Cortex of kidney (tissue), 1 donor: ENCODE data around the gene MYO7B.

Experiments used
- DNase-seq: peaks from one replicate; lab custom pipeline; 2025; lab: John Stamatoyannopoulos, UW

MYO7B gene

DNA sequence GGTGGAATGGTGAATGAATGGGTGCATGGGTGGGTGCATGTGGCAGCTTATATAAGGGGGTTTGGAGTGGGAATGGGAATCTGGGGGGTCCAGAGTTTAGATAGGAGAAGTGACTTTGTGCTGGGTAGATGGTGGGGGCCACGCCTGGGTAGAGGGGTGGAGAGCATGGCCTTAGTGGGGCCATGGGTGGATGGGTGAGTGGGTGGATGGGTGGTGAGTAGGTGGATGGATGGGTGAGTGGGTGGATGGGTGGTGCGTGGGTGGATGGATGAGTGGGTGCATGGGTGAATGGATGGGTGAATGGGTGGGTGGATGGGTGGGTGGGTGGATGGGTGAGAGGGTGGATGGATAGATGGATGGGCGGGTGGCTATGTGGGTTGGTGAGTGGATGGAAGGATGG, 53.9 kb downstream of the MYO7B start:
- no peak for DNase-seq

DNA sequence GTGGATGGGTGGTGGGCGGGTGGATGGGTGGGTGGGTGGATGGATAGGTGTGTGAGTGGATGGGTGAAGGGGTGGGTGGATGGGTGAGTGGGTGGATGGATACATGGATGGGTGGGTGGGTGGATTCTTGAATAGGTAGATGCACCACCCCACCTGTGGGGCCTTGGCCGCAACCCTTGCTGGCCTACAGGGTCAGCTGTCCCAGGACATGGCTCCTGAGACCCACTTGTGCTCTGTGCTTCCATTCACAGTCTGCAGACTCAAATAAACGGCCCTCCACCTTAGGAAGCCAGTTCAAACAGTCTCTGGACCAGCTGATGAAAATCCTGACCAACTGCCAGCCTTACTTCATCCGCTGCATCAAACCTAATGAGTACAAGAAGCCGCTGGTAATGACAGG, 54.4 kb downstream of the MYO7B start:
- no peak for DNase-seq

DNA sequence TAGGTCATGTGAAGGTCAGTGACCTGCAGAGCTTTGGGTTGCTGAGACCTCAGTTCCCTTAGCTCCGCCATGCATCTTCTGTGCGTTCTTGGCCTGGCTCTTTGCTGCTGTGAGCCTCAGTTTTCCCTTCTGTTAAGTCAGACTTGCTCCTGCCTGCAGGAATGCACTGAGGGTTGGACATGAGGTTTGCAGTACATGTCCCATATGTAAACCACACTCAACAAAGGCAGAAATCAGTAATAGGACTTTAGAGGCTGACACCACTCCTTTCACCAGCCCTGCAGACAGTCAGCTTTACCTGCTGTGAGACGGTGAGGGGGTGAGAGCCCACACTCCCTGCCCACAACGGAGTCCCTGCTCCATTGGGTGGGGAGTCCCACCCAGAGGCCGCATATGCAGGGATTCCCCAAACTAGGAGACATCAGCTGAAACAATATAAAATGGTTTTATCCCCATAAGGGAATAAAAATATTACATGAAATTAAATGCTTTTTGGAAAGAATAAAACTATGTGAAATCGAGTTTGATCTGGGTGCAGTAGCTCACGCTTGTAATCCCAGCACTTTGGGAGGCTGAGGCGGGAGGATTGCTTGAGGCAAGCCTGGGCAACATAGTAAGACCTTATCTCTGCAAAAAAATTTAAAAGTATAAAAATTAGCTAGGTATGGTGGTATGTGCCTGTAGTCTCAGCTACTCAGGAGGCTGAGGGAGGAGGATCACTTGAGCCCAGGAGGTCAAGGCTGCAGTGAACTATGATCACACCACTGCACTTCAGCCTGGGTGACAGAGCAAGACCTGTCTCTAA, 55.1 kb downstream of the MYO7B start:
- DNase-seq = no peak

DNA sequence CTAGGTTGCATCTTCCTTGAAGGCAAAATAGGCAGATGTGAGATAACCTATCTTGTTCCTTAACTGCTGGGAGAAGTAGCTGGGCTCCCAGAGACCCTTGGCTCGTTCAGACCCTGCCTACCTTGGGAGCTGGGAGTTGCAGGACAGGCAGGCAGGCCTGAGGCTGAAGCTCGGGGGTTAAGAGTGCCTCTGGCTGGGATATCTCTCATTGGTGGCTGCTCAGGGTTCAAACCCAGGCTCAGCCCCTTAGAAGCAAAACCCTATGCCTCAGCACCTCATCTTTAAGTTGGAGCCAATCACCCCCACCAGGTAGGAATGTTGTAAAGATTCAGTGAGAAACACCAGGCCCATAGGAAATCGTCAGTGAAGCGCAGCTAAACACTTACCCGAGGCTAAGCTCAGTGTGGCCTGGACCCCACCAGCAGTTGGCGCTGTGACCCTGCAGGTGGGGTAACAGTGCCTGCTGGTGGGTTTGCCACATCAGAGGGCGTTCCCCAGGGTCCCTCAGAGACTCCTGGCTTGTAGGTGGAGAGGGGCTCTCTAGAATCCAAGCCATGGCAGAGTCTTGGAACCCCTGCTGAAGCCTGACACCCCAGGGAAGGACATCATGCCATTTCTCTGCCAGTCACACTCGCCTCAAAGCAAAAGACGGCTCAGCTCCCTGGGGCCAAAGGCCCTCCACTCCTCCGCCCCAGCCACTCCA, 55.9 kb downstream of the MYO7B start:
- no peak for DNase-seq

DNA sequence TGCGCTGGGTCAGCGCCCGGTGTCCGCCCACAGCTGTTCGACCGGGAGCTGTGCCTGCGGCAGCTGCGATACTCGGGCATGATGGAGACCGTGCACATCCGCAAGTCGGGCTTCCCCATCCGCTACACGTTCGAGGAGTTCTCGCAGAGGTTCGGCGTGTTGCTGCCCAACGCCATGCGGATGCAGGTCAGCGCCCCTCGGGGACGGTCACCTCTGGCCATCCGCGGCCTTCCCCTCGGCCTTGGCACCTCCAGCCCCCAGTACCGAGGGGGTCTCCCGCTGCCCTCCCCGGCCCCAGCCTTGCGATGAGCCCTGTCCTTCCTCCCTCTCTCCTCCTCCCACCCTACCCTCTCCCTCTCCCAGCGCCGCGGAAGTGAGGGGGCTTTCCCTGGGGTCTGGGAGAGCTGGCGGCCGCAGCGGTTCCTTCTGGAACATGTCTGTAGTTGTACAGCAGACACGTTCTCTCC, 57.3 kb downstream of the MYO7B start:
- no peak for DNase-seq

DNA sequence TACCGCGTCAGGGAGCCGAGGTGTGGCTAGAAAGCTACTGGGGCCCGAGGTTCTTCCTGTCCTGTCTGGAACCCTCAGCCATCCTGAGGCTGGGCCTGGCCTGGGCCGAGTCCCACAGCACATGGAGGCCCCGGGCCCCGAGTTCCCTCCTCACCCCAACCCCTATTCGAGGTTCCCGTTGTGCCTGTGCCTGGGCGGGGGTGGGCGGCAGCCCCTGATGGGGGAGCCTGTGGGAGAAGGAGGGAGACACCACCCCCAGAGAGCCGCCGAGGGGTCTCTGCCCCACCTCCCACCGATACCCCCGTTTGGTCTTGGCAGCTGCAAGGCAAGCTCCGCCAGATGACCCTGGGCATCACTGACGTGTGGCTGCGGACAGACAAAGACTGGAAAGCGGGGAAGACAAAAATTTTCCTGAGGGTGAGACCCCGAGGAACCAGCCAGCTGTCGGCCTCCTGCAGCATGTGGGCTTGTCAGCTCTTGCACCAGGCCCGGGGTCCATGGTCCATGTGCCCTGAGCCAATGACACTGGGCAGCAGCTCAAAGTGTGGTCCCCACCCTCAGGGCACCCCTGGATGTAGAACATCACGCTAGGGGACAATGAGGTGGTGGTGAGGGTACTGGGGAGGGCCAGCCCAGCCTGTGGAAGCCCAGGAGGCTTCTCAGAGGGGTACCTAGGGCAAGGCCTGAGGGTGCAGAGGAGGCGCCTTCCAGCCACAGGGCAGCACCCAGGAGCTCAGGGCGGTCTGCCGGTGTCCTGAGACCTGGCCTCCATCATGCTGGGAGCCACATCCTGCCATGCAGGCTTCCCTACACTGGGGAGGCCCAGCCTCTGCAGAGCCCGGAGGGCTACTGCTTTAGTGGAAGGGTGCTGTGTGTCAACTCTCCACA, 58.0 kb downstream of the MYO7B start:
- DNase-seq = no peak

DNA sequence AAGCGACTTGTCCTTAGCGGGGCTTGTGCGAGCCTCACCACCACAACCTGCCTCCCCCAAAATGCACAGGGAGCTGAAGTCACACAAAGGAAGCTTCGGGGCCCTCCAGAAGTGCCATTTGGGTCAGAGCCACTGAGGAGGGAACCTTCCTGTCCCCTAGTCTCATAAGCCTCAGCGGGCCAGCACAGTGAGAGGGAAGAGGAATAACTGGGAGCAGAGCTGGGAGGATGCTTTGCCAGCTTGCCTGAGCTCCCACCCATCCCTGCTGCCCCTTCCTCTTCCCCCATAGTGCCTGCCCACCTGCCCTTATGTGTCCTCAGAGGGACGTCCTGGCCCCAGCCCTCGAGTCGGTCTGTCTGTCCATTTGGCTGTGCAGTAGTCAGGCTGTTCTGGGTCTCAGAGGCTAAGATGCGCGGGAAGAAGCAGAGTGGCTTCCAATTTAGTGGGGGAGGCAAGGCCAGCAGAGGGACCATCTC, 58.7 kb downstream of the MYO7B start:
- no peak for DNase-seq

DNA sequence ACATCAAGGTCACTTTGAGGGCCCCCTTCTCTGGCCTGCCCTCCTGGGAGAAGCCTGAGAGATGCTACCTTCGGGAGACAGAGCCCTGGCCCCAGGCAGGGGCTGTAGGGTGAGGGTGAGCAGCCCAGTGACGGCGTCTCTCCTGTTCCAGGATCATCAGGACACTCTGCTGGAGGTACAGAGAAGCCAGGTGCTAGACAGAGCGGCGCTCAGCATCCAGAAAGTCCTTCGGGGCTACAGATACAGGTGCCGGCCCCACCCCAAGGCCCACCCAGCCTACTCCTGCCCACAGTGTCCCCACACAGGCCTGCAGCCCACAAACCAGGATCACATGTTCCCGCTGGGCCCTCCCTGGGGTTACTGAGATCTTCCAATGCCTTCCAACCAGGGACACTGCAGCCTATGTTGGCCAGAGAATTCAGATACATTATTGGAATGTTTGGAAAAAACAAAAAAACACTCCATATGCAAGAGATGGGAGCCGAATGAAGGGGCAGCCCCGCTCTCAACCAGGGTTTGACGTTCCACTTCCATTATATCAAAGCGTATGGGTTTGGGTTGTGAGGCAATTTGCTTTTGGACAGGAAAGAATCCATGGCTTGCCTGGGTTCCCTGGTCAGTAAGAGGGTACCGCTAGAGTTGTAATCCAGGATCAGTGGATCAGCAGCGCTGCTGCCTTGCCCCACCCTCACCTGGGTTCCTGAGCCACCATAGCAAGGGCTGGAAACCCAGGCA, 61.0 kb downstream of the MYO7B start:
- no peak for DNase-seq

DNA sequence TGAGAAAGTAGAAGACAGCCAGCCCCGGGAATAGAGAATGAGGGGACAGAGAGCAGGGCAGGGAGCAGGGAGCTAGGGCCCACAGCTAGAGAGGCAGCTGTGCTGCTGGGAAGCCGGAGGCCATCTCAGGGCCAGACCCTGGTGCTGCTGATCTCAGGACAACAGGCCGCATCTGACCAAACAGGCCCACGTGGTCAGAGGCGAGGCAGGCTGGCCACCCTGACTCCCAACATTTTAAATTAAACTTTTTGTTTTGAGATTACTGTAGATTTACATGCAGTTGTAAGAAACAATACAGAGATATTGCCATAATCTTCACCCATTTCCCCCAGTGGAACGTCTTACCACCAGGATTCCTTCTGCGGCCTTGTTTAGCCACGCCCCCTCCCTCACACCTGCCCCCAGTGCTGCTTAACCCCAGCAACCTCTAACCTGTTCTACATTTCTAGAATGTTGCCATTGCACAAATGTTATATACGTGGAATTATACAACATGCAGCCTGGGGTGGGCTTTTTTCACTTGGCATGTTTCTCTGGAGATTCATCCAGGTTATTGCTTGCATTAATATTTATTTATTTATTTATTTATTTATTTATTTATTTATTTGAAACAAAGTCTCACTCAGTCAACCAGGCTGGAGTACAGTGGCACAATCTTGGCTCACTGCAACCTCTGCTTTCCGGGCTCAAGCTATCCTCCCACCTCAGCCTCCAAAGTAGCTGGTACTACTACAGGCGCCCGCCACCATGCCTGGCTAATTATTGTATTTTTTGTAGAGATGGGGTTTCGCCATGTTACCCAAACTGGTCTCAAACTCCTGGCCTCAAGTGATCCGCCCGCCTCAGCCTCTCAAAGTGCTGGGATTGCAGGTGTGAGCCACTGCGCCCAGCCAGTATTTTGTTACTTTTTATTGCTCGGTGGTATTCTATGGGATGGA, 61.8 kb downstream of the MYO7B start:
- DNase-seq = no peak

DNA sequence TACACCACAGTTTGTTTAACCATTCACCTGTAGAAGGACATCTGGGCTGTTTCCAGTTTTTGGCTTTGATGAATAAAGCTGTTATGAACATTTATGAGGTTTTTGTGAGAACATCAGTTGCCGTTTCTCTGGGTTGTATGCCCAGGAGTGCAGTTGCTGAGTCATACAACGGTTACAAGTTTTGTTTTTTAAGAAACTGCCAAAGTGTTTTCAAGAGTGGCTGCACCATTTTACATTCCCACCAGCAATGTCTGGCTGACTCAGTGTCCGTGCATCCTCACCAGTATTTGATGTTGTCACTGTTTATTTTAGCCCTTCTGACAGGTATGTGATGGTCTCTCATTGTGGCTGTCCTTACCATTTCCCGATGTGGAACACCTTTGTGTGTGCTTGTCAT, 62.5 kb downstream of the MYO7B start:
- DNase-seq = no peak

DNA sequence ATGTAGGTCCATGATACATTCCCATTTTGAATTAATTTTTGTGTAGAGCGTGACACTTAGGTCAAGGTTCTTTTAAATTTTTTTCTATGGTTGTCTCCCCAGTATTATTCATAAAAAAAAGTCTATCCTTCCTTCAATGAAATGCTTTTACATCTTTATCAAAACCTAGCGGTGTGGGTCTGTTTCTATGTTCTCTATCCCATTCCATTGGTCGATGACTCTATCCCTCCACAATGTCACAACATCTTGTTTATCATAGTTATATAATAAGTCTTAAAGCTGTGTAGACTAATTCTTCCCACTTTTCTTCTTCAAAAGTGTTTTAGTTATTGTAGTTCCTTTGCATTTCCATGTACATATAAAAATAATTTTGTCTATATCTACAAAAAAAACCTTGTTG, 63.2 kb downstream of the MYO7B start:
- DNase-seq = no peak

DNA sequence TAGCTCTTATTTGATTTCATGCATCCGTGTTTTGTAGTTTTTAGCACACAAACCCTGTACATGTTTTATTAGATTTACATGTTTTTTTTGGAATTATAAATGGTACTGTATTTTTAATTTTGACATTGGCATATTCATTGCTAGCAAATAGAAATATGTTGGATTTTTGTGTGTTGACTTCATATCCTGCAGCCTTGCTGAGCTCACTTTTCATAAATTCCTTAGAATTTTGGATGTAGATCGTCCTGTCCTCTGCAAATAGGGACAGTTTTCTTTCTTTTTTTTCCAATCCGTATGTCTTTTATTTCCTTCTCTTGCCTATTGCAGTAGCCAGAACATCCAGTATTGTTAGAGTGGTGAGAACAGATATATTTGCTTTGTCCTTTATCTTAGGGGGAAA, 63.7 kb downstream of the MYO7B start:
- no peak for DNase-seq

DNA sequence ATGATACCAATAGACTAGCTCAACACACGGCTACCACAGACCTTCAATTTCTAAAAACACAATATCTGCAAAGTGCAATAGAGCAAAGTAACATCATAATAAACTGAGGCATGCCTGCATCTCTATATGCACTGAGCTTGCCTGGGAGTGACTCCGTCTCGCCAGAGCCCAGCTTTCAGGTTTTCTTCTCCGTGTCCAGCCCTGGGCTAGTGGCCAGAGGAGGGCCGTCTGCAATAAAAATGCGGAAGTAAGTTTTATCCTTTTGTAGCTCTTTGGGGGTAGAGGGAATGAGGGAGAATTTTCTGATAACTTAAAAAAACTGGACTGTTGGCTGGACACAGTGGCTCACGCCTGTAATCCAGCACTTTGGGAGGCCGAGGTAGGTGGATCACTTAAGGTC, 69.5 kb downstream of the MYO7B start:
- no peak for DNase-seq

DNA sequence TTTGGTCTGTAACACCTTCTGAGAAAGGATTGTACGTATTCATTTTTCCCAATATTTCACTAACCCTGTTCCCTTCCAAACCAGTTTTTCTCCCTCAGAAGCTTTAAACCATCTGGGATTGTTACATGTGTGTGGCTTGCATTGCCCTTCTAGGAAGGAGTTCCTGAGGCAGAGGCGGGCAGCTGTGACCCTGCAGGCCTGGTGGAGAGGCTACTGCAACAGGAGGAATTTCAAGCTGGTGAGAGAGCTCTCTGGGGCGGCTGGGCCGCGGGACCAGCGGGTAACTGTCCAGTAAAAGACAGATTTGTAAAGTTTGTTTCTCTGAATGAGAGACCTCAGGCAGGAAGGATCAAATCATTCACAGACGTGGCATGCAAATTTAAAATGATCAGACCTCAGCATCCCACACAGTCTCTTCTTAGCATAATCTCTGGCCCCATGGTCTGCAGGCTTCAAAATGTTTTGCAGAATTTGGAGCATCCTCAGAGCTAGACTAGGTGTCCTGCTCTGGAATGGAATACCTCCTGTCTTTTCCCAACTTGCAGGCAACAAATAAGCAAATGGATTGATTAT, 70.3 kb downstream of the MYO7B start:
- DNase-seq = no peak

DNA sequence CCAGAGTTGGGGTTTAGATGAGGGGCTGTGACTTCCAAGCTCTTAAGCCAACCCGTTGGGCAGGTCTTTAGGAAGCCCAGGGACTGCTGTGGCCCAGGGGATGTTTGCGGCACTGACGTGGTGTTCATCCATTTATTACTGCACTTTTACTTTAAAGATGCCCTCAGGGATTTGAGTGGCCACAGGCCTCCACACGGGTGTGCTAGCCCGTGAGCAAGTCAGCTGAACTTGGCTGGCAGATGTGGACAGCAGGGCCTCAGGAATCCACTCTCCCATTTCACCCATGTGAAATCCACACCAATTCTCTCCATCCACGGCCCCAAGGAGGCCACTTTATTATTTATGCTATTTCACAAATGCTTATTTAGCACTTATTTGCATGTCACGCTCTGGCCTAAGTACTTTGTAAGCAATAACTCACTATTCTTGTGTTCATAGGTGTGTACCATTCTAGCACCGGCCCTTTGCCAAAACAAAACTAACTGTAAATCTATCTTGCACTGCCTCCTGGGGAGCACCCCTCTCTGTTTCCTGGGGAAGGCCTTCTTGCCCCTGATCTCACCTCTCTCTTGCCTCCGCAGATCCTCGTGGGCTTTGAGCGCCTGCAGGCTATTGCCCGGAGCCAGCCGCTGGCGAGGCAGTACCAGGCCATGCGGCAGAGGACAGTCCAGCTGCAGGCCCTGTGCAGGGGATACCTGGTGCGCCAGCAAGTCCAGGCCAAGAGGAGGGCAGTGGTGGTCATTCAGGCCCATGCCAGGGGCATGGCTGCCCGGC, 71.3 kb downstream of the MYO7B start:
- DNase-seq = no peak

DNA sequence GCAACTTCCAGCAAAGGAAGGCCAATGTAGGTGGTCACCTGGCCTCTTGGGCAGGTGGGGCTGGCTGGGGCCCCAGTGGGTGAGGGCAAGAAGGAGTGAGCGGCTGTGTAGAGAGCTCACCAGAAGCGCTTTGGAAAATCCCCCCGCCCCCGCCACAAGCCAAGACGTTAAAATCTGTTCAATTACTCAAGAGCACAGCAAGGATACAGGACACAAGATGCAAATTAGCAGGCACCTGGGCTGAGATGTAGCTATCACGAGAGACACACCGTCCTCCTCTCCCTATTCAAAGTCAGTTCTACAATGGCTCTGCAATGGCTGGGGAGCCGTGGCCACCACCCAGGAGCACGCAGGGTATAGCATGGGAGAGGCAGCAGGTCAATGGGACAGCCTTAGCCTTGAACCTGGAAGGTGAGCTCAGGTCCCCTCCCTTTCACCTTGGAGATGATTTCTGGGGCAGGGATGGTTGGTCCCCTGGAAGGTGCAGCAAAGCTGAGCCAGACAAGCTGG, 72.0 kb downstream of the MYO7B start:
- DNase-seq = no peak

DNA sequence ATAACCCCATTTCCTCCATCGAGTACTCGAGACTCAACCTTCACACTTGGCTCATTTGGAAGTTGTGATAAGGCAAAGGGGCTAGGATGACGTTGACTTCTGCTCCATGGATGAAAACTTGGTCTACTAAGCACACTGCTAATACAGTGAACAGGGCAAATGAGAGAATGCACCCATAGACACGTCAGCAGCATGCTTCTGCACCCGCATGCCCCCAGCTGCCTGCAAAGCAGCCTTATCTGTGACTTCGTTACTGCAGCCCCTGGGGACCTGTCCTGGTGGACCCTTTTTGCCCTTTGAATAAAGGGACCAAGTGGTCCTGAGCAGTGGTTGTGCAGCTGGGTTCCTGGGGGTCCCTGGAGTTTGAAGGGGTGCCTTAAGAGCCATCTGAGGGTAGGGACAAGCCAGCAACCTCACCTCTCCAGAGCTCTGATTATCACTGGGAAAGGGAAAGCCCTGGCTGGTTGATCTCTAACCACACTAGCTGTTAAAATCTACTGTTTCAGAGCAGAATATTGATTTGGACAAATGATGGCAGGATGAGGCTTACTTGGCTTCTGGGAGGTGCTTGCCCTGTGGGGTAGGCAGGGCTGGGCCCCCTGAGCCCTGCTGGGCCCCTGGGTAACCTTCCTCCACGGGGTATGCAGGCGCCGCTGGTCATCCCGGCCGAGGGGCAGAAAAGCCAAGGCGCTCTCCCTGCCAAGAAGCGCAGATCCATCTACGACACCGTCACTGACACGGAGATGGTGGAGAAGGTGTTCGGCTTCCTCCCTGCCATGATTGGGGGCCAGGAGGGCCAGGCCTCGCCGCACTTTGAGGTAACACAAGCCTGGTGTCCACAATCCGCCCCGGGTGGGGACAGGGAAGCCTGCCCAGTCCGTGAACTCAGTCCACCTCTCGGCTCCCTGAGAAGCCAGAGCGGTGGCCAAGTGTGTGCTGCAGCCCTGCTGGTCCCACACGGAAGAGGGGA, 72.9 kb downstream of the MYO7B start:
- DNase-seq = no peak
